NT2/D1 (cell line): Measurements from ENCODE around the gene CCDC54.

ENCODE experiments used
- SUZ12 ChIP-seq: IDR thresholded peaks from 2 replicates; pipeline ENCODE4 v1.6.1; 2011; ENCODE audit not compliant: insufficient read length, insufficient read depth; ENCODE audit errors: extremely low read depth
- YY1 ChIP-seq: IDR thresholded peaks from 2 replicates; pipeline ENCODE4 v1.6.1; 2011; ENCODE audit not compliant: insufficient read length, insufficient read depth
- ZNF274 ChIP-seq: IDR thresholded peaks from 2 replicates; pipeline ENCODE4 v1.6.1; 2011; ENCODE audit warnings: mild to moderate bottlenecking, low read depth, low read length

- TF ChIP-seq SUZ12 (no peak), YY1 (no peak), ZNF274 (no peak)
Observed at GRCh38 chr3:107328069-107328468, 49.2 kb upstream of the CCDC54 start.
